BE2C (cell line): ENCODE measurements around the gene SLC16A11.
A peak's percentile ranks its signal among the peaks of the same experiment; 100 is the strongest.

Experiments
- DNase-seq: peaks from one replicate; pipeline ENCODE4 v3.0.0-alpha.2; 2020
- H3K27me3 ChIP-seq: fragments of 250-450 bp; sonication (Bioruptor Pico); 2 replicates; pipeline ENCODE4 v1.5.1; 2020; ENCODE audit warnings: mild to moderate bottlenecking
- H3K36me3 ChIP-seq: fragments of 250-450 bp; sonication (Bioruptor Pico); 2 replicates; pipeline ENCODE4 v1.5.1; 2020; ENCODE audit warnings: mild to moderate bottlenecking
- H3K4me1 ChIP-seq: fragments of 250-450 bp; sonication (Bioruptor Pico); 2 replicates; pipeline ENCODE4 v1.5.1; 2020
- H3K4me3 ChIP-seq: 2 replicates; pipeline ENCODE4 v1.5.1; 2011; ENCODE audit warnings: low read depth, low read length
- H3K9me3 ChIP-seq: fragments of 250-450 bp; sonication (Bioruptor Pico); 2 replicates; pipeline ENCODE4 v1.5.1; 2020
- TF ChIP-seq, protein P1 (sequence below): IDR thresholded peaks from 2 replicates; pipeline ENCODE4 v1.5.1; 2012; ENCODE audit warnings: mild to moderate bottlenecking, low read depth, low read length

SLC16A11 gene

DNA sequence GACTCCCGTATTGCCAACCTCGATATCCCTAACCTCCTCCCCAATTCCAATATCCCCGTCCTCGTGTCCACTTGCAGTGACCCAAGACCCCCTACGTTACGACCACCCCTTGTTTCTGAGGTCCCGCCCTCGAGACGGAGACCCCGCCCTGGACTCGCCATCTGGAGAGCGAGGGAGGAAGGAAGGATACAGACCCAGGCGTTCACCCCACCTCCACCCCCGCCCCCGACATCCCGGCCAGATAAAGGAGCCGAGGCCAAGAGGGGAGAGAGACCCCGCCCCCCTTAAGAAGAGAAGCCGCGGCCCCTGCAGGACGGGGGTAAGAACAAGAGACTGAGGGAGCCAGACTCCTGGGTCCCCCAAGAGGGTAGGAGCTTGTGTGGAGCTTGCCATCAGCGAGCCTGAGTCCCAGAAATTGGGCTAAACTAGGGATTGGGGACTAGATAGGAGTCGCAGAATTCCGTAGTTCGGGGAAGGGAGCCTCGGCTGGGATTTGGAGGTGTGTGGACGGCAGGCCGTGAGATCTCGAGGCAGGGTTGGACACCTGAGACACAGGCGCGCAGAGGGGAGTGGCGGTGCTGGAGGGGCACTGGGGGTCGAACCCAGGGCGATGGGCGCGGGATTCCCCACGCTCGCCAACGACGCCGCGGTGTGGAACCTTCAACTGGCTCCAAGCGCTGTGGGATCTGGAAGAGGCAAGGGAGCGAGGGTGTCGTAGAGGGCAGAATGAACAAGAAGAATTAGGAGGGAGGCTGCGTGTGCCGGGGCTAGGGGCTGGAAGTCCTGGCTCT, 20.9 kb downstream of the SLC16A11 start, which contains the start of gene BCL6B:
Gene BCL6B, plus strand, starts transcription at position 270 of the 791 bp plus-strand sequence. CDS start 622 bp downstream, outside the sequence.
- no peaks in the 10 kb centered on the region; the same call in 1 of the 2 replicates for H3K4me1 ChIP-seq
- no peak within 1 kb of the TSS for H3K4me3 ChIP-seq
- no peaks in the 10 kb centered on the region for H3K27me3 ChIP-seq
- no peak for DNase-seq
- no peaks in the 10 kb centered on the region for H3K36me3 ChIP-seq
- H3K9me3 ChIP-seq = no peaks in the 10 kb centered on the region
- TF ChIP-seq, protein P1, sequence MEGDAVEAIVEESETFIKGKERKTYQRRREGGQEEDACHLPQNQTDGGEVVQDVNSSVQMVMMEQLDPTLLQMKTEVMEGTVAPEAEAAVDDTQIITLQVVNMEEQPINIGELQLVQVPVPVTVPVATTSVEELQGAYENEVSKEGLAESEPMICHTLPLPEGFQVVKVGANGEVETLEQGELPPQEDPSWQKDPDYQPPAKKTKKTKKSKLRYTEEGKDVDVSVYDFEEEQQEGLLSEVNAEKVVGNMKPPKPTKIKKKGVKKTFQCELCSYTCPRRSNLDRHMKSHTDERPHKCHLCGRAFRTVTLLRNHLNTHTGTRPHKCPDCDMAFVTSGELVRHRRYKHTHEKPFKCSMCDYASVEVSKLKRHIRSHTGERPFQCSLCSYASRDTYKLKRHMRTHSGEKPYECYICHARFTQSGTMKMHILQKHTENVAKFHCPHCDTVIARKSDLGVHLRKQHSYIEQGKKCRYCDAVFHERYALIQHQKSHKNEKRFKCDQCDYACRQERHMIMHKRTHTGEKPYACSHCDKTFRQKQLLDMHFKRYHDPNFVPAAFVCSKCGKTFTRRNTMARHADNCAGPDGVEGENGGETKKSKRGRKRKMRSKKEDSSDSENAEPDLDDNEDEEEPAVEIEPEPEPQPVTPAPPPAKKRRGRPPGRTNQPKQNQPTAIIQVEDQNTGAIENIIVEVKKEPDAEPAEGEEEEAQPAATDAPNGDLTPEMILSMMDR = no peak

DNA sequence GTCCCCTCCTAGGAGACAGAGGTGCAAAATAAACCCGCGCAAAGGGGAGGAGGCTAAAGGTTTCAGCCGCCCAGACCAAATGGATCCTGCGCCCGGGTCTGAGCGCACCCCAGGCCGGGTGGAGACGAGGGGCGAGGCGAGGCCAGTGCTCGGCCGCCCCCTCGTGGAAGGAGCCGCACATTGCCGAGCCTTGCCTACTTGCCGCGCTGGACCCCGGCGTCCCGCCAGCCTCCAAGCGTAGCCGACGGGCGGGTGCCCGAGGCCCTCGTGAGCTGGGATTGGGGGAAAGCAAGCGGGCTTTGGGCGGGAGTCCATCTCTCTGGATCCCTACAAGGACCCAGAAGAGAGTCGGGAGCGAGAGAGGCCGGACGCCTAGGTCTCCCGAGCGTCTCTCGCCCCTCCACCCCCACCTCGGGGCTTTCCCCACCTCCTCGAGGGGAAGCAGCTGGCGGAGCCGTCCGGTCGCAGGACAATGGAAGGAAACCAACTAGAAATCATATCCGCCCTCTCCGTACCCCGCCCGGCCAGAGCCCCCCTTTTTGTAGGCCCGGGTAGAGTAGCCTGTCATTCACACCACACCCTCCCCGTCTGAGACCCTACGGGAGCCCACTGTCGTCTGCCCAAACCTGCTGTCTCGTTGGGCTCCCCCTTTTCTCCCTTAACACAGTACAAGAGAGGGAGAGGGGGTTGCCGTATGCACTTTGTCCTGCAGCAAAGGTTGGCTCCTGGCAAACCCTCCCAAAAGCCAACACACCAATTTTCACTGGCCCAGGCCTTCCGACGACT, 21.7 kb downstream of the SLC16A11 start:
- TF ChIP-seq, protein P1 = peak; percentile 65
- no peaks in the 10 kb centered on the region for H3K36me3 ChIP-seq
- H3K9me3 ChIP-seq = no peaks in the 10 kb centered on the region
- no peaks in the 10 kb centered on the region for H3K27me3 ChIP-seq
- no peak overlapping the region for H3K4me3 ChIP-seq
- H3K4me1 ChIP-seq = no peaks in the 10 kb centered on the region; the same call in 1 of the 2 replicates
- DNase-seq = peak; percentile 70

DNA sequence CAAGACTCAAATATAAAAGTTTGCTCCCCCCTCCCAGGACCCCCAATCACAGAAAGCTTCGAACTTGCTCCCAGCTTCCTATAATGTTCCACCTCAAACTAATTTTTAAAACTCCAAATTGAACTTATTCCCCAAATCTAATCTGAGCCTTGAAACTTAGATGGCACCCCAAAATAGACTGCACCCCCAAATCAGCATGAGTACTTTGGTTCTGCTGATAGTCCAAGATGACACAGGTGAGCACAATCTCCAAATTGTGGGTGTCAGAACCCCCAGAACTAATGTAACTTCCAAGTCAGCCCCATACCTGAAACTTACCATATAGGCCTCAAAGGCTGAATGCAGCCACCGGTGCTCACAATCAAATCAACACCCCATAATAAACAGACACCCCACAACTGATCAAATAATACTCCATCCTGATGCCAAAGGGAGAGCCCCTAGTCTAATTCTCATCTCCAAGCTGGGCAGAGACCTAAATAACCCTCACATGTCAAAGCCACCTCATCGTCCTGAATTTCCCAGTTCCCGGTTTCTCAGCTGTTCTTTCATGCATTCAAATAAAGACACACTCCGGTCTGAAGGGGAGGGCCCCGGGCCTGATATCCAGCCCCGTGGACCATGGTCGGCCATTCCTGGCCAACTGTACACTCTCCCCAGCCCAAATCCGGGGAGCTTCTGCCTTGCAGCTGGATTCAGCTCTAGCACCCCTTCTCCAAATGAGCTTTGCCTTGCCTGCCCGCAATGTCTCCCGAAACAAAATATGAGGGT, 22.8 kb downstream of the SLC16A11 start:
- no peak for DNase-seq
- TF ChIP-seq, protein P1 = no peak
- H3K4me1 ChIP-seq = no peaks in the 10 kb centered on the region; the same call in 1 of the 2 replicates
- no peaks in the 10 kb centered on the region for H3K27me3 ChIP-seq
- H3K36me3 ChIP-seq = no peaks in the 10 kb centered on the region
- no peak overlapping the region for H3K4me3 ChIP-seq
- H3K9me3 ChIP-seq = no peaks in the 10 kb centered on the region

DNA sequence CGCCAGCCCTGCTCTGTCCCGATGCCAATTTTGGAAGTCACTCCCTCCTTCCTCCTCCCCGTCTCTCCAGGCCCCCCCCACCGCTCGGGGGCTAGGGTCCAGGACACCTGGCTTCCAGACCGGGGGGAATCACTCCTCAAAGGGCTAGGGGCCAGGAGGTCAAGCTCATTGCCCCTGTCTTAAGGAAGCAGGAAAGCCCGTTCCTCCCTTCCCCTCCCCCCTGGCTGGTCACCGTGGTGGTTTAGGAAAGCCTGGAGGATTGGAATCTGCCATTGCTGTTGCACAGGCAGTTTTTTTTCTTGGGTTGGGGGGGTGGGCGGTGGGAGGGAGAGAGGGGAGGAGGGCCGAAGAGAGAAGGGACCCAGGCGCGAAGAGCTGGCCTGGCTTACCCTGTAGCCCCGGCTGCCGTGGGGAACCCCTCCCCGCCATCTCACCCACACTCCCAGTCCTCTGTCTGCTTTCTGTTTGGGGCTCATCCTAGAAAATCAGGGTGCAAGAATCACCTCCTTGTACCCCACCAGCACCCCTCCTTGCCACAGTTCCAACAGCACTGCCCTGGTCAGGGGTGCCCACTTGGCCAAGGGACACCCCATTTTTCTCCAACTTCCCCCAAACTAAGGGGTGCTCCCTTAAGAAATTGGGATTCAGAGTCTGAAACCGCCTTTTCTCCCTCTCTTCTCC, 23.9 kb downstream of the SLC16A11 start:
- H3K4me3 ChIP-seq = peak overlapping the region; percentile 57
- H3K9me3 ChIP-seq = no peaks in the 10 kb centered on the region
- H3K27me3 ChIP-seq = no peaks in the 10 kb centered on the region
- TF ChIP-seq, protein P1 = no peak
- no peaks in the 10 kb centered on the region; the same call in 1 of the 2 replicates for H3K4me1 ChIP-seq
- no peaks in the 10 kb centered on the region for H3K36me3 ChIP-seq
- DNase-seq = peak; percentile 64

DNA sequence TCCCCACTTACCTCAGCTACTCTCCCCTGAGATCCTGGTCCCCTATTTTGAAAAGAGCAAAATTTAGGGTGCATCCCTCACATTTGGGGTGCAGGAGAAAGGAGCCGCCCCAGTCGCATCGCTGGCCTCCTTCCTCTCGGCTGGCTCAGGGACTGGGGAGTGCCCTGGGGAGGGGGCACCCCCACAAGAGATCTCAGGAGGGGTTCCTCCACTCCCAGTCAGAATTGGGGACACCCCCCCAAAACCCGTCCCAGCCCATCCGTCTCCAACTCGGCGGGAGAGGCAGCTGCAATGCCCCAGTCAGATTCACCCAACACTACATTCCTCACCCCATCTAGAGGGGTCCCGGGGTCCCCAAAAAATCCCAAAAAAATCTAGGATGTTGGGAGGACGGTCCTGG, 24.5 kb downstream of the SLC16A11 start:
- TF ChIP-seq, protein P1 = no peak
- Histone ChIP-seq H3K4me3 (peak overlapping the region; percentile 57), H3K4me1 (no peaks in the 10 kb centered on the region; the same call in 1 of the 2 replicates), H3K36me3 (no peaks in the 10 kb centered on the region), H3K27me3 (no peaks in the 10 kb centered on the region), H3K9me3 (no peaks in the 10 kb centered on the region)
- DNase-seq = no peak
